ENCODE results near the gene CD63. TPM values are rescaled to one million over a fixed set of nuclear protein-coding genes. Genes with fewer than 3 reads are reported as not detected.

The CD63 gene
- total and polyA plus RNA-seq, 10 donors: 395 to 750 (median 568) TPM

- Histone ChIP-seq H3K4me1 (peaks cover 36 to 99% (median 74%) of the 10 kb centered on the region in 6 donors), H3K9me3 (no peaks in the 10 kb centered on the region), H3K4me3 (no peak overlapping the region), H3K27ac (peak overlapping the region in 1 of 8 donors; percentile 35), H3K27me3 (replicated peaks in 1 of 7) (no peaks in the 10 kb centered on the region), H3K36me3 (peaks cover 0 to 97% (median 47%) of the 10 kb centered on the region in 6 donors)
- no peak for DNase-seq
- 93 to 96% (median 94%) methylated on average over 8 of the region's 8 CpGs for WGBS, 5 donors
- intact Hi-C loops (cut with DNase I; ENCODE audit: low total_unique reads): no loop called here
- no peak for TF ChIP-seq CTCF (IDR thresholded peaks at IDR 0.05 in 8 of 11, conservative IDR thresholded peaks at IDR 0.05 in 3 of 11)
- TF ChIP-seq POLR2AphosphoS5 (IDR thresholded peaks at IDR 0.05): peak; percentile 43 to 47 (median 46)
These were observed 5.9 kb downstream of the CD63 start for GRCh38 chr12:55722948-55723347.

- peaks cover 39 to 99% (median 74%) of the 10 kb centered on the region in 6 donors for H3K4me1 ChIP-seq
- H3K36me3 ChIP-seq: peaks cover 0 to 92% (median 43%) of the 10 kb centered on the region in 6 donors
- intact Hi-C loops (cut with DNase I; ENCODE audit: low total_unique reads): no loop called here
- no peaks in the 10 kb centered on the region for H3K9me3 ChIP-seq
- H3K27ac ChIP-seq: peak overlapping the region in 5 of 8 donors; percentile 1 to 73 (median 59)
- no peaks in the 10 kb centered on the region for H3K27me3 ChIP-seq (replicated peaks in 1 of 7)
- peak; percentile 74 for DNase-seq
- no peak overlapping the region for H3K4me3 ChIP-seq
- TF ChIP-seq POLR2A (IDR thresholded peaks at IDR 0.05): no peak
- no peak for TF ChIP-seq CTCF (IDR thresholded peaks at IDR 0.05 in 8 of 11, conservative IDR thresholded peaks at IDR 0.05 in 3 of 11)
- TF ChIP-seq POLR2AphosphoS5 (IDR thresholded peaks at IDR 0.05): peak in 1 of 3 donors; percentile 46
- 80 to 88% (median 82%) methylated on average over 12 to 14 of the region's 14 CpGs for WGBS, 5 donors
These were observed 7.1 kb downstream of the CD63 start for GRCh38 chr12:55721601-55722213.

GRCh38 chr12:55720894-55721444 lies 7.8 kb downstream of the CD63 start:
- Histone ChIP-seq H3K36me3 (peaks cover 0 to 84% (median 36%) of the 10 kb centered on the region in 6 donors), H3K9me3 (no peaks in the 10 kb centered on the region), H3K4me1 (peaks cover 40 to 96% (median 72%) of the 10 kb centered on the region in 6 donors), H3K27me3 (replicated peaks in 1 of 7) (no peaks in the 10 kb centered on the region), H3K4me3 (no peak overlapping the region), H3K27ac (peak overlapping the region in 6 of 8 donors; percentile 1 to 73 (median 55))
- 43 to 85% (median 69%) methylated on average over 7 to 9 of the region's 9 CpGs for WGBS, 5 donors
- TF ChIP-seq POLR2A (IDR thresholded peaks at IDR 0.05) (no peak), POLR2AphosphoS5 (IDR thresholded peaks at IDR 0.05) (peak in 1 of 3 donors; percentile 71), CTCF (IDR thresholded peaks at IDR 0.05 in 8 of 11, conservative IDR thresholded peaks at IDR 0.05 in 3 of 11) (peak in 7 of 11 experiments; percentile 24 to 60 (median 41))
- intact Hi-C loops (cut with DNase I; ENCODE audit: low total_unique reads): no loop called here
- peak; percentile 76 for DNase-seq

- peak; percentile 65 for DNase-seq
- H3K27ac ChIP-seq: peak within 1 kb of the TSS in 6 of 8 donors; percentile 32 to 73 (median 55)
- peaks cover 41 to 96% (median 74%) of the 10 kb centered on the region in 6 donors for H3K4me1 ChIP-seq
- 68 to 89% (median 84%) methylated on average over 6 of the region's 6 CpGs for WGBS, 5 donors
- H3K4me3 ChIP-seq: no peak within 1 kb of the TSS
- peaks cover 0 to 76% (median 28%) of the 10 kb centered on the region in 6 donors for H3K36me3 ChIP-seq
- intact Hi-C loops (cut with DNase I; ENCODE audit: low total_unique reads): no loop called here
- TF ChIP-seq POLR2AphosphoS5 (IDR thresholded peaks at IDR 0.05): peak in 1 of 3 donors; percentile 45
- no peak for TF ChIP-seq POLR2A (IDR thresholded peaks at IDR 0.05)
- no peak for TF ChIP-seq CTCF (IDR thresholded peaks at IDR 0.05 in 8 of 11, conservative IDR thresholded peaks at IDR 0.05 in 3 of 11)
- H3K27me3 ChIP-seq (replicated peaks in 1 of 7): no peaks in the 10 kb centered on the region
- H3K9me3 ChIP-seq: no peaks in the 10 kb centered on the region
These were observed 8.7 kb downstream of the CD63 start, which contains the start of gene RDH5 for GRCh38 chr12:55720071-55720564. RDH5 (plus strand) TSS chr12:55720393; CDS start chr12:55721185, 792 bp downstream.

Measured in spleen (tissue), 11 donors.